Measurements from ENCODE around the gene TMEM50A.
"Not testable (repeated sequence)": the region's sequence is repeated elsewhere in the genome, so short reads cannot be mapped to it uniquely, and the experiment has no call there.

The TMEM50A gene

GRCh38 chr1:25294889-25295826, 43.0 kb upstream of the TMEM50A start:
- H3K4ac ChIP-seq (ENCODE audit: low read length): not testable (repeated sequence)
- no CpG with 5 or more reads among the region's 14 CpGs for WGBS, 2 donors (ENCODE audit: extremely low coverage in 2 of 2, insufficient read length in 2 of 2, insufficient replicate concordance in 1 of 2)

DNA sequence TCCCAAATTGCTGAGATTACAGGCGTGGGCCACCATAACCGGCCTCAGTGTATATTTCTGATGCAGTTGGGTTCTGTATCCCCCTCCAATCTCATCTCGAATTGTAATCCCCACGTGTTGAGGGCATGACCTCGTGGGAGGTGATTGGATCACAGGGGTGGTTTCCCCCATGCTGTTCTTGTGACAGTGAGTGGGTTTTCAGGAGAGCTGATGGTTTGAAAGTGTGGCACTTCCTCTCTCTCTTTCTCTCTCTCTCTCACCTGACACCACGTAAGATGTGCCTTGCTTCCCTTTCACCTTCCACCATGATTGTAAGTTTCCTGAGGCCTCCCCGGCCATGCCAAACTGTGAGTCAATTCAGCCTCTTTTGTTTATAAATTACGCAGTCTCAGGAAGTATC, 41.6 kb upstream of the TMEM50A start:
- not testable (repeated sequence) for H3K14ac ChIP-seq (ENCODE audit: low read length); H3K4ac ChIP-seq (ENCODE audit: low read length); H3K4me3 ChIP-seq (ENCODE audit: low read length in 2 of 2); H2BK120ac ChIP-seq (ENCODE audit: low read depth, low read length); H4K8ac ChIP-seq (ENCODE audit: low read depth, low read length); H2AFZ ChIP-seq (ENCODE audit: low read length); H3K23ac ChIP-seq (ENCODE audit: low read depth, low read length, poor library complexity); H3K4me1 ChIP-seq (ENCODE audit: control insufficient read depth in 2 of 2, insufficient read depth in 1 of 2, low read depth in 1 of 2, low read length in 2 of 2); H2BK12ac ChIP-seq (ENCODE audit: low read length); H2AK5ac ChIP-seq (ENCODE audit: low read depth, low read length); H3K9me3 ChIP-seq (replicated peaks in 1 of 2; ENCODE audit: control insufficient read depth in 2 of 2, insufficient read depth in 1 of 2, low read depth in 1 of 2, low read length in 2 of 2); H2BK15ac ChIP-seq (ENCODE audit: low read length); H2BK5ac ChIP-seq (ENCODE audit: low read length); H3K18ac ChIP-seq (ENCODE audit: low read length); DNase-seq (ENCODE audit: low spot score); H3K27me3 ChIP-seq (ENCODE audit: control insufficient read depth in 3 of 3, insufficient read depth in 3 of 3, low read depth in 1 of 3, low read length in 3 of 3); H3K27ac ChIP-seq (replicated peaks; ENCODE audit: low read length); H3K36me3 ChIP-seq (replicated peaks in 1 of 2; ENCODE audit: control insufficient read depth in 2 of 2, insufficient read depth in 2 of 2, low read length in 2 of 2); H4K91ac ChIP-seq (ENCODE audit: low read depth, low read length, poor library complexity); H3K9ac ChIP-seq (ENCODE audit: low read depth, low read length, poor library complexity); H3K79me1 ChIP-seq (ENCODE audit: low read depth, low read length); H3K4me2 ChIP-seq (ENCODE audit: insufficient read depth, low read length, poor library complexity, severe bottlenecking)
- no CpG with 5 or more reads among the region's 8 CpGs for WGBS, 2 donors (ENCODE audit: extremely low coverage in 2 of 2, insufficient read length in 2 of 2, insufficient replicate concordance in 1 of 2)

More at GRCh38 chr1:25294889-25295826, 43.0 kb upstream of the TMEM50A start:
- not testable (repeated sequence) for H3K79me1 ChIP-seq (ENCODE audit: low read depth, low read length); H2BK120ac ChIP-seq (ENCODE audit: low read depth, low read length); H3K27ac ChIP-seq (replicated peaks; ENCODE audit: low read length); H2AK5ac ChIP-seq (ENCODE audit: low read depth, low read length); H3K36me3 ChIP-seq (replicated peaks in 1 of 2; ENCODE audit: control insufficient read depth in 2 of 2, insufficient read depth in 2 of 2, low read length in 2 of 2); H3K4me1 ChIP-seq (ENCODE audit: control insufficient read depth in 2 of 2, insufficient read depth in 1 of 2, low read depth in 1 of 2, low read length in 2 of 2); H4K91ac ChIP-seq (ENCODE audit: low read depth, low read length, poor library complexity); H3K23ac ChIP-seq (ENCODE audit: low read depth, low read length, poor library complexity); H2AFZ ChIP-seq (ENCODE audit: low read length); H2BK5ac ChIP-seq (ENCODE audit: low read length); DNase-seq (ENCODE audit: low spot score); H3K18ac ChIP-seq (ENCODE audit: low read length); H3K27me3 ChIP-seq (ENCODE audit: control insufficient read depth in 3 of 3, insufficient read depth in 3 of 3, low read depth in 1 of 3, low read length in 3 of 3); H2BK15ac ChIP-seq (ENCODE audit: low read length); H3K14ac ChIP-seq (ENCODE audit: low read length); H4K8ac ChIP-seq (ENCODE audit: low read depth, low read length); H3K4me3 ChIP-seq (ENCODE audit: low read length in 2 of 2); H3K9ac ChIP-seq (ENCODE audit: low read depth, low read length, poor library complexity); H2BK12ac ChIP-seq (ENCODE audit: low read length); H3K9me3 ChIP-seq (replicated peaks in 1 of 2; ENCODE audit: control insufficient read depth in 2 of 2, insufficient read depth in 1 of 2, low read depth in 1 of 2, low read length in 2 of 2); H3K4me2 ChIP-seq (ENCODE audit: insufficient read depth, low read length, poor library complexity, severe bottlenecking)

GRCh38 chr1:25300729-25301128, 37.4 kb upstream of the TMEM50A start:
- no CpG with 5 or more reads among the region's 9 CpGs for WGBS, 2 donors (ENCODE audit: extremely low coverage in 2 of 2, insufficient read length in 2 of 2, insufficient replicate concordance in 1 of 2)
- not testable (repeated sequence) for H3K36me3 ChIP-seq (replicated peaks in 1 of 2; ENCODE audit: control insufficient read depth in 2 of 2, insufficient read depth in 2 of 2, low read length in 2 of 2); H2BK12ac ChIP-seq (ENCODE audit: low read length); H2AFZ ChIP-seq (ENCODE audit: low read length); H3K4me3 ChIP-seq (ENCODE audit: low read length in 2 of 2); H3K79me1 ChIP-seq (ENCODE audit: low read depth, low read length); H2AK5ac ChIP-seq (ENCODE audit: low read depth, low read length); H3K27me3 ChIP-seq (ENCODE audit: control insufficient read depth in 3 of 3, insufficient read depth in 3 of 3, low read depth in 1 of 3, low read length in 3 of 3); H4K91ac ChIP-seq (ENCODE audit: low read depth, low read length, poor library complexity); H3K27ac ChIP-seq (replicated peaks; ENCODE audit: low read length); H3K18ac ChIP-seq (ENCODE audit: low read length); H3K4me2 ChIP-seq (ENCODE audit: insufficient read depth, low read length, poor library complexity, severe bottlenecking); H2BK120ac ChIP-seq (ENCODE audit: low read depth, low read length); H3K23ac ChIP-seq (ENCODE audit: low read depth, low read length, poor library complexity); H3K9me3 ChIP-seq (replicated peaks in 1 of 2; ENCODE audit: control insufficient read depth in 2 of 2, insufficient read depth in 1 of 2, low read depth in 1 of 2, low read length in 2 of 2); H3K14ac ChIP-seq (ENCODE audit: low read length); H3K4me1 ChIP-seq (ENCODE audit: control insufficient read depth in 2 of 2, insufficient read depth in 1 of 2, low read depth in 1 of 2, low read length in 2 of 2); H4K8ac ChIP-seq (ENCODE audit: low read depth, low read length); H3K9ac ChIP-seq (ENCODE audit: low read depth, low read length, poor library complexity); DNase-seq (ENCODE audit: low spot score); H2BK15ac ChIP-seq (ENCODE audit: low read length); H2BK5ac ChIP-seq (ENCODE audit: low read length); H3K4ac ChIP-seq (ENCODE audit: low read length)

DNA sequence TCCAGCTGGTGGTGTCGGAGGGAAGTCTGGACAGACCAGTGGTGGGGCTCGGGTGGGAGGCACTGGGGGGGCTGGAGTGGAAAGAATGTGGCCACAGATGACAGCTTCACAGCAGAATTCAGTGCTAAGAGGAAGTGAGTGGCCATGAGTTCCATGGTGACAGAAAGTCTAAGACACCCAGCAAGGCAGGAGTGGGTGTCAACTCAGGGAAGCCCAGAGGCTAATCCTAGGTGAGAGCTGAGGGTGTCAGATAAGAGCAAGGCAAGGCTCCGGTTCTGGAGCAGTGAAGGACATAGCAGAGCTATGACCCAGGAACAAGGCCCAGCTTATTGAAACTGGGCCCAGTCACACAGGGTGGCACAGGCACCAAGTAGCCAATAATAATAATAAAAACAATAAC, 35.8 kb upstream of the TMEM50A start:
- H3K79me1 ChIP-seq (ENCODE audit: low read depth, low read length); H3K4me2 ChIP-seq (ENCODE audit: insufficient read depth, low read length, poor library complexity, severe bottlenecking); H3K4ac ChIP-seq (ENCODE audit: low read length); H3K14ac ChIP-seq (ENCODE audit: low read length); H2BK120ac ChIP-seq (ENCODE audit: low read depth, low read length); H3K9ac ChIP-seq (ENCODE audit: low read depth, low read length, poor library complexity); H3K4me1 ChIP-seq (ENCODE audit: control insufficient read depth in 2 of 2, insufficient read depth in 1 of 2, low read depth in 1 of 2, low read length in 2 of 2); H3K27me3 ChIP-seq (ENCODE audit: control insufficient read depth in 3 of 3, insufficient read depth in 3 of 3, low read depth in 1 of 3, low read length in 3 of 3); H3K4me3 ChIP-seq (ENCODE audit: low read length in 2 of 2); H2BK15ac ChIP-seq (ENCODE audit: low read length); H4K91ac ChIP-seq (ENCODE audit: low read depth, low read length, poor library complexity); H3K27ac ChIP-seq (replicated peaks; ENCODE audit: low read length); H2AK5ac ChIP-seq (ENCODE audit: low read depth, low read length); H3K23ac ChIP-seq (ENCODE audit: low read depth, low read length, poor library complexity); H2BK5ac ChIP-seq (ENCODE audit: low read length); H3K9me3 ChIP-seq (replicated peaks in 1 of 2; ENCODE audit: control insufficient read depth in 2 of 2, insufficient read depth in 1 of 2, low read depth in 1 of 2, low read length in 2 of 2); DNase-seq (ENCODE audit: low spot score); H4K8ac ChIP-seq (ENCODE audit: low read depth, low read length); H3K36me3 ChIP-seq (replicated peaks in 1 of 2; ENCODE audit: control insufficient read depth in 2 of 2, insufficient read depth in 2 of 2, low read length in 2 of 2); H3K18ac ChIP-seq (ENCODE audit: low read length); H2BK12ac ChIP-seq (ENCODE audit: low read length); H2AFZ ChIP-seq (ENCODE audit: low read length): not testable (repeated sequence)
- WGBS, 2 donors (ENCODE audit: extremely low coverage in 2 of 2, insufficient read length in 2 of 2, insufficient replicate concordance in 1 of 2): no CpG with 5 or more reads among the region's 3 CpGs

Measured in neuronal stem cell (in vitro differentiated cells).